Measurements from ENCODE around the gene IGF2BP3. TPM values are rescaled to one million over a fixed set of nuclear protein-coding genes. Genes with fewer than 3 reads are reported as not detected.
"Not testable (repeated sequence)": the region's sequence is repeated elsewhere in the genome, so short reads cannot be mapped to it uniquely, and the experiment has no call there.

The IGF2BP3 gene
- total RNA-seq (2021) (75.3 and 85.4 TPM in 2 replicates), Bru-seq, nascent RNA (percentile 95 among the genes with signal in this experiment), BruChase-seq, experiment 1, labeled RNA remaining after a 2-hour chase (percentile 96 among the genes with signal in this experiment), BruChase-seq, experiment 2, labeled RNA remaining after a 6-hour chase (percentile 96 among the genes with signal in this experiment)
- long read RNA-seq, full-length matches to known transcripts = 3 of 11 reads
- long read RNA-seq, partial matches to known transcripts = 2 of 11 reads
- long read RNA-seq, other reads (novel, unspliced or antisense) = 6 of 11 reads

DNA sequence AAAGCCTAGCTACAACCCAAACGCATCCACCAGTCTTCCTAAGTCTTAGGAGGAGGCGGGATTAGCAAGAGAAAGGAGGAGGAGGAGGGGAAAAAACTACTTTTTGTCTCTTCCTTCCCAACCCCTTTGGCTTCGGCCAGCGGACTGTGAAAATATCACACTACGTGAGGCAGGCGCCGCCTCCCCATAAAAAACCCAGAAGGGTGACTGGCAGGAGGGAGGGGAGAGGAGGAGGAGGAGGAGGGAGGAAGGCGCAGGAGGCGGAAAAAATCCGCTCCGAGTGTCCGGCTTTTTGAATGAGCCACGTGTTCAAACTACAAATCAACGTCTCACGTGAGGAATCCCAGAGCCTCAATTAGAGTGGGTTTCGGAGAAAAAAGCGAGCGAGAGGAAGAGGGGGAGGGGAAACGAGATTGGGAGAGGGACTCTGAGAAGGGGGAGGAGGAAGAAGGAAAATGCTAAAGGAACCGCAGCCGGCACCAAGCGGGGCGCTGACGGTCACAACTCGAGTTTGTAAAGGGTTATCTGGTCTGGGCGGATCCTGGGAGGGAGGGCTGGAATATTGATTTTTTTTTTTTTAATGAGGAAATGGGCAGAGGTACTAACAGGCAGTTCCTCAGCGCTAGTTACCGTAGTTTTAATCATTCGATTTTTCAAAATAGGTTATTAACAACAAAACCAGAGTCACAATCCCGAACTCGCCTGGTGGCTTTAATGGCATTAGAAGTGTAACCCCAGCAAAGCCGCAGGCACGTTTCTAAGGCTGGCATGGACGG lies at the start of gene IGF2BP3:
Gene IGF2BP3 (minus strand): TSS at position 162 of the 776 bp plus-strand sequence. CDS start 381 bp downstream, outside the sequence.
- Histone ChIP-seq H3K27me3 (replicated peaks; ENCODE audit: insufficient read depth, low read depth, low read length, poor library complexity) (peaks cover 6% of the 10 kb centered on the region), H3K36me3 (ENCODE audit: insufficient read depth, low read length, poor library complexity, severe bottlenecking) (no peaks in the 10 kb centered on the region), H3K27ac (ENCODE audit: low read depth, low read length, poor library complexity, severe bottlenecking) (peak within 1 kb of the TSS; percentile 97), H3K4me3 (ENCODE audit: low read depth, low read length, poor library complexity, severe bottlenecking) (peak within 1 kb of the TSS; percentile 91), H3K4me1 (ENCODE audit: insufficient read depth, low read length, poor library complexity, severe bottlenecking) (peaks cover 16% of the 10 kb centered on the region), H3K9me3 (ENCODE audit: low read depth, low read length, poor library complexity, severe bottlenecking) (no peaks in the 10 kb centered on the region)
- intact Hi-C loops (cut with micrococcal nuclease; ENCODE audit: unreplicated experiment) = loop anchor here (2.0 kb wide), 1 partner anchor 60 kb away; the partner anchor contains the start of gene TRA2A
- BruUV-seq (replicated peaks) = no TSS peak
- TF ChIP-seq EZH2 (IDR thresholded peaks at IDR 0.05; ENCODE audit: borderline replicate concordance, low read depth, low read length, poor library complexity, severe bottlenecking) = no peak
- TF ChIP-seq, protein P1, sequence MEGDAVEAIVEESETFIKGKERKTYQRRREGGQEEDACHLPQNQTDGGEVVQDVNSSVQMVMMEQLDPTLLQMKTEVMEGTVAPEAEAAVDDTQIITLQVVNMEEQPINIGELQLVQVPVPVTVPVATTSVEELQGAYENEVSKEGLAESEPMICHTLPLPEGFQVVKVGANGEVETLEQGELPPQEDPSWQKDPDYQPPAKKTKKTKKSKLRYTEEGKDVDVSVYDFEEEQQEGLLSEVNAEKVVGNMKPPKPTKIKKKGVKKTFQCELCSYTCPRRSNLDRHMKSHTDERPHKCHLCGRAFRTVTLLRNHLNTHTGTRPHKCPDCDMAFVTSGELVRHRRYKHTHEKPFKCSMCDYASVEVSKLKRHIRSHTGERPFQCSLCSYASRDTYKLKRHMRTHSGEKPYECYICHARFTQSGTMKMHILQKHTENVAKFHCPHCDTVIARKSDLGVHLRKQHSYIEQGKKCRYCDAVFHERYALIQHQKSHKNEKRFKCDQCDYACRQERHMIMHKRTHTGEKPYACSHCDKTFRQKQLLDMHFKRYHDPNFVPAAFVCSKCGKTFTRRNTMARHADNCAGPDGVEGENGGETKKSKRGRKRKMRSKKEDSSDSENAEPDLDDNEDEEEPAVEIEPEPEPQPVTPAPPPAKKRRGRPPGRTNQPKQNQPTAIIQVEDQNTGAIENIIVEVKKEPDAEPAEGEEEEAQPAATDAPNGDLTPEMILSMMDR (conservative IDR thresholded peaks at IDR 0.05; ENCODE audit: low read depth, low read length) = peak; percentile 17; the same call in 1 of the 2 replicates
- ChIA-PET POLR2A (ENCODE audit: low non-redundant PET) (no interaction called here), CTCF (no interaction called here)
- peak; percentile 99 for DNase-seq (ENCODE audit: low spot score)

DNA sequence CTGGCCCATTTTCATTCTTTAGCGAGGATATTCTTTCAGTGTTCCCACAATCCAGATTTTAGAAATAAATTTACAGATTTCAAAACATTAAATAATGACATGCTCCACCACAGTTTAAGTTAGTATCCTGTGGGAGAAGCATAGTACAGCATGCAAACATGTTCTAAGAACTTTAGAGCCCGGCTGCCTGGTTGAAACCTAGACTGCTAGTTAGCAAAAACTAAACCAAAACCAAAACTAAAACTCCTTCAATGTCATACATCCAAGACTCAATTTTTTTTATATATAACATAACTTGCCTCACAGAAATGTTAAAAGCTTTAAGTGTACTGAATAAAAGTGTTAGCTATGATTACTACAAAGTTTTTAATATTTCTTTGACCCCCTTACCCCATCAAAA lies 44.5 kb upstream of the IGF2BP3 start:
- Histone ChIP-seq H3K4me1 (ENCODE audit: insufficient read depth, low read length, poor library complexity, severe bottlenecking) (no peaks in the 10 kb centered on the region), H3K36me3 (ENCODE audit: insufficient read depth, low read length, poor library complexity, severe bottlenecking) (peaks cover 96% of the 10 kb centered on the region), H3K27me3 (replicated peaks; ENCODE audit: insufficient read depth, low read depth, low read length, poor library complexity) (no peaks in the 10 kb centered on the region), H3K9me3 (ENCODE audit: low read depth, low read length, poor library complexity, severe bottlenecking) (no peaks in the 10 kb centered on the region), H3K27ac (ENCODE audit: low read depth, low read length, poor library complexity, severe bottlenecking) (peak overlapping the region; percentile 4), H3K4me3 (ENCODE audit: low read depth, low read length, poor library complexity, severe bottlenecking) (no peak overlapping the region)
- CTCF ChIA-PET = no interaction called here
- POLR2A ChIA-PET (ENCODE audit: low non-redundant PET) = interaction anchor here (0.5 kb wide), 1 partner anchor 18 kb away, joined by 3 read pairs; no protein-coding TSS in a partner anchor
- TF ChIP-seq, protein P1 (conservative IDR thresholded peaks at IDR 0.05; ENCODE audit: low read depth, low read length) = no peak
- no peak for TF ChIP-seq EZH2 (IDR thresholded peaks at IDR 0.05; ENCODE audit: borderline replicate concordance, low read depth, low read length, poor library complexity, severe bottlenecking)
- no peak for DNase-seq (ENCODE audit: low spot score)
- intact Hi-C loops (cut with micrococcal nuclease; ENCODE audit: unreplicated experiment) = no loop called here
- BruUV-seq (replicated peaks) = no TSS peak

DNA sequence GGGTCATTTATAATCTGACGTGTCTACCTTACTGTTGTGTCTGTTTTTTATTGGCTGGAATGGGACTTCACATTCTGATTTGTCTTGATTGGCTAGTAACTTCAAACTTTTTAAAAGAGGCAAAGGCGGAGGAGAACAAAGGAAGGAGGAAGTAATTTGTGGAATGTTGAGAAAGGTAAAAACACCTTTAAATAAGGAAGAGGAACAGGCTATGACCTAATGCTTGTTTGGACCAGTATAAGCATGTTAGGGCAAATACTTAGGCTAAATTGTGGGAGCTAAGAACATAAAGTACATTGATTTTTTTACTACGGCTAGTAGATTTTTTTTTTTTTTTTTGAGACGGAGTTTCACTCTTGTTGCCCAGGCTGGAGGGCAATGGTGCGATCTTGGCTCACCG lies 43.5 kb upstream of the IGF2BP3 start:
- DNase-seq (ENCODE audit: low spot score); CTCF ChIA-PET; BruUV-seq (replicated peaks); H3K27ac ChIP-seq (ENCODE audit: low read depth, low read length, poor library complexity, severe bottlenecking); intact Hi-C loops (cut with micrococcal nuclease; ENCODE audit: unreplicated experiment); H3K9me3 ChIP-seq (ENCODE audit: low read depth, low read length, poor library complexity, severe bottlenecking); POLR2A ChIA-PET (ENCODE audit: low non-redundant PET); H3K4me3 ChIP-seq (ENCODE audit: low read depth, low read length, poor library complexity, severe bottlenecking); H3K4me1 ChIP-seq (ENCODE audit: insufficient read depth, low read length, poor library complexity, severe bottlenecking); H3K27me3 ChIP-seq (replicated peaks; ENCODE audit: insufficient read depth, low read depth, low read length, poor library complexity): not testable (repeated sequence)
- H3K36me3 ChIP-seq (ENCODE audit: insufficient read depth, low read length, poor library complexity, severe bottlenecking) = peaks cover 94% of the 10 kb centered on the region
